Fibroblast of the aortic adventitia (primary cell): Measurements from ENCODE around the gene NKX6-2. TPM values are rescaled to one million over a fixed set of nuclear protein-coding genes. Genes with fewer than 3 reads are reported as not detected.
"Not testable (repeated sequence)": the region's sequence is repeated elsewhere in the genome, so short reads cannot be mapped to it uniquely, and the experiment has no call there.

Source experiments
- DNase-seq: peaks from one replicate; pipeline ENCODE4 v3.0.0-alpha.2; 2010; ENCODE audit warnings: low read depth
- H3K4me3 ChIP-seq: 2 replicates; pipeline ENCODE4 v1.5.1; 2011; ENCODE audit warnings: low read depth, mild to moderate bottlenecking, control low read depth, low read length, moderate library complexity
- total RNA-seq: library from RNA; depleted of rRNA; stranded (reverse); fragments of >200 nt; gene quantifications from 2 replicates; pipeline ENCODE4 v1.2.3, GENCODE V29; 2012; ENCODE audit warnings: low replicate concordance
- TF ChIP-seq, protein P1 (sequence below): IDR thresholded peaks from 2 replicates; pipeline ENCODE4 v1.5.1; 2011; ENCODE audit warnings: mild to moderate bottlenecking, low read length, control low read depth, inconsistent platforms; ENCODE audit not compliant: insufficient read depth

Gene NKX6-2
- total RNA-seq, 1 donor, result not detected

DNA sequence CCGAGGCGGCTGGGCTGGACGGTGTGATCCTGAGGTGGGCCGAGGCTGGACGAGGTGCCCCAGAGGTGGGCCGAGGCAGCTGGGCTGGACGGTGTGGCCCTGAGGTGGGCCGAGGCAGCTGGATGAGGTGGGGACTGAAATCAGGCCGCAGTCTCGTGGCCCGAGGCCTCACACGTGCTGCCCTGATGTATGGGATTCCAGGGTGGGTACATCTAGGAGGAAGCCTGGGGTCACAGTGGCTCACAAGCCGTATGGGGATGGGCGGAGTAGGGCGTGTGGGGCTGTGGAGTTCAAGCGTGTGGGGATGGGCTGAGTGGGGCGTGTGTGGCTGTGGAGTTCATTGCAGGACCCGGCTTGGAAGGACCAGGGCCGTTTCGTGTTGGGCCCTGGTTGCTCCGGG is 12.5 kb upstream of the NKX6-2 start:
- TF ChIP-seq, protein P1, sequence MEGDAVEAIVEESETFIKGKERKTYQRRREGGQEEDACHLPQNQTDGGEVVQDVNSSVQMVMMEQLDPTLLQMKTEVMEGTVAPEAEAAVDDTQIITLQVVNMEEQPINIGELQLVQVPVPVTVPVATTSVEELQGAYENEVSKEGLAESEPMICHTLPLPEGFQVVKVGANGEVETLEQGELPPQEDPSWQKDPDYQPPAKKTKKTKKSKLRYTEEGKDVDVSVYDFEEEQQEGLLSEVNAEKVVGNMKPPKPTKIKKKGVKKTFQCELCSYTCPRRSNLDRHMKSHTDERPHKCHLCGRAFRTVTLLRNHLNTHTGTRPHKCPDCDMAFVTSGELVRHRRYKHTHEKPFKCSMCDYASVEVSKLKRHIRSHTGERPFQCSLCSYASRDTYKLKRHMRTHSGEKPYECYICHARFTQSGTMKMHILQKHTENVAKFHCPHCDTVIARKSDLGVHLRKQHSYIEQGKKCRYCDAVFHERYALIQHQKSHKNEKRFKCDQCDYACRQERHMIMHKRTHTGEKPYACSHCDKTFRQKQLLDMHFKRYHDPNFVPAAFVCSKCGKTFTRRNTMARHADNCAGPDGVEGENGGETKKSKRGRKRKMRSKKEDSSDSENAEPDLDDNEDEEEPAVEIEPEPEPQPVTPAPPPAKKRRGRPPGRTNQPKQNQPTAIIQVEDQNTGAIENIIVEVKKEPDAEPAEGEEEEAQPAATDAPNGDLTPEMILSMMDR, result no peak
- no peak for DNase-seq
- H3K4me3 ChIP-seq, result no peak overlapping the region

DNA sequence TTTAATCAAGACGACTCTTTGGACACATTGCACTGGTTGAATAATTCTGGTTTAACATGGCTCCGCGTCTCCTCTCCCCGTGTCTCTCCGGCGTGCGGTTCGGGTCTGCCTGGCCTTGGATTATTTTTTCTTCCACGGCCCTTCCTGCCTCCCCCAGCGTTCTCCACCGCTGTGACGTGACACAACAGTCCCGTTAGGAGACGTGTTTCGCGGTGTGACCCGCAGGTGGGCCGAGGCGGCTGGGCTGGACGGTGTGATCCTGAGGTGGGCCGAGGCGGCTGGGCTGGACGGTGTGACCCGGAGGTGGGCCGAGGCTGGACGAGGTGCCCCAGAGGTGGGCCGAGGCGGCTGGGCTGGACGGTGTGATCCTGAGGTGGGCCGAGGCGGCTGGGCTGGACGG is 12.0 kb upstream of the NKX6-2 start:
- DNase-seq, H3K4me3 ChIP-seq: not testable (repeated sequence)

DNA sequence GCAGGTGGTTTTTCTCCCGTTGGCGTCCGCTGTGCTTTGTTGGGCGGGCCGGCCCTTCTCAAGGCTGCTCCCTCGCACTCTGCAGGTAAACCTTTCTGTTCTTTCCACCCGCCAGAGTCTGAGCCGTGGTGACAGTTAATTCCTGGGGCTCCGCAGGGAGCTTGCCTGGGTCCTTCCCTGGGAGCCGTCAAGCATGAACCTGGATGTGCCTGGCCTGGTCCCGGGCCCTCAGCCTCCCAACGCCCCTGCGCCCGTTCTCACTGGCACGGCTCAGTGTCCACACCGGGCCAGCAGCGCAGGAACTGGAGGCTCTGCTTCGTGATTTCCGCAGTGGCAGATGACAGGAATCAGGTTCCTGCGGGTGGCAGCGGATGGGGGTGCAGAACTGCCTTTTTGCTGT is 10.9 kb upstream of the NKX6-2 start:
- TF ChIP-seq, protein P1, result no peak
- DNase-seq, result no peak
- H3K4me3 ChIP-seq, result no peak overlapping the region

DNA sequence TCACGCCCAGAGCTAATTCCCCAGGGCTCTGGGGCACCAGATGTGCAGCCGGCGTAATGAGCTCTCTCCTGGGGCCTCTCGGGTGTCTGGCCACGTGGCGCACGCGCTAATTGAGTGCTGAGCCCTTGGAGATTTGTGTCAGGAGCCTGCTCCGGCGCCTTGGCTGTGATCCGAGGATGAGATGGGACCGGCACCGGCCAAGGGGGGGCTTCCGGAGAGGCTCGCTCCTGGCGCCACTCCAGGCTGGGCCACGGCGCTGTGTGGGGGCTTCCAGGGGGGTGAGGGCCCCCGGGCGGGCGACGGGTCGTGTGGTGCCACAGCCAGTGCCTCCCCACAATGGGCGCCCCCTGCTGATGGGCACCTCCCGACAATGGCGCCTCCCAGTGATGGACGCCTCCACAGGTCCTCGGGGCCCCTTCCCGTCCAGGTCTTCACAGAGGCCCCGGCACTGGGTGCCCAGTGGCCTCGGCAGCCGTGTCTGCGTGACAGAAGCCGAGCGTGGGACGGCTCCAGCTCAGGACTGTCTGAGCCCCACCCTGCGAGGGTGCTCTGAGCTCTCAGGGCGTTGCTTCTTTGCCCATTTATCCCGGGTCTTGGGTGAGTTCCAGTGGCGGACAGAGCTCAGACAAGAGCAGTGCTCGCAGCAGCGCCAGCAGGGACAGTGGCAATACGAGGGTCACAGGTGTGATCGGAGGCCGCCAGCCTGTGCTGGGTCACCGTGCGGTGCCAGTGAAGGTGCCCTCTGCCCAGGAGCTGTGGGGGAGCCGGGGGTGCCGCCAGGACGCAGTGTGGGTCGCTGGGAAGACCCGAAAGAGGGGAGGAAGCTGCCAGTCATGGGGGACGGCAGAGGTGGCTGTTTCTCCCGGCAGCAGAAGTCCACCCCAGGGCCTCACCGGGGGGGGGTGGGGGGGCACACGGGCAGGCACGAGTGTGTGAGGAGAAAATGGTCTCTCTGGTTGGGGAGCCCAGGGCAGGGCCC is 8.2 kb upstream of the NKX6-2 start:
- no peak for DNase-seq
- TF ChIP-seq, protein P1, result no peak
- no peak overlapping the region for H3K4me3 ChIP-seq

DNA sequence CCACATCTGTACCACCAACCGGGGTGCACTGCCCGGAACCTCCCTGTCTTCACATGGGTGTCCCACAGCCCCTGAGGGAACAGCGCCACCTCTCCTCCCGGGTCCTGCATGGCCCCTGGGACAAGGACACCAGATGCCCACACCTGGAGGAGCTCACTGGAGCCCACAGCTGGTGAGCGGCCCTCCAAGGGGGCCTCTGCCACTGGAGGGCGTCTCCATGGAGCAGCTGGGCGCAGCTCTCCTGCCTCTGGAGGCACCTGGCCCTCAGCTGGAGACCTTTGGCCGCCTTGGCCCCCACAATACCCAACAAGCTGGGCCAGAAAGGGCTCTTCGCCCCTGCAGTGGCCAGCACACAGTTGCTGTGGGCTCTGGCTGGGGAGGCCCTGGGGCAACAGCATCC is 7.3 kb upstream of the NKX6-2 start:
- DNase-seq, result no peak
- TF ChIP-seq, protein P1, result no peak
- no peak overlapping the region for H3K4me3 ChIP-seq

DNA sequence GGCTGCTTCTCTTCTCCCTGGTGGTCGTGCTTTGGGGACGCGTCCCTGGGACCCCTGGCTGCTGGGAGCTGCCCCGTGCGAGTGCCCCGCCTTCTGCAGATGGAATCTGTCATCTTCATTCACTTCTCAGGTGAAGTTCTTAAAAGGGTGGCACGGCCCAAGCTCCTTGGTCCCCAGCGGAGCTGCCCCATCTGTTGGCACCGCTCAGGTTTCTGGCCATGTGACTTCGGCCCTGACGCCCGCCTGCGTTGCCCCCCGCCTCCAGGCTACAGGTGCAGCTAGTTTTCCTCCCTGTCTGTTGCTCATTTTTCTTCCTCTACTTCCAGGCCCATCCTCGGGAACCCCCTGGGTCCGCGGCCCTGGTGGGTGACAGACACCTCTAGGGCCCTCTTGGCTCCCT is 6.8 kb upstream of the NKX6-2 start:
- TF ChIP-seq, protein P1, result no peak
- no peak for DNase-seq
- no peak overlapping the region for H3K4me3 ChIP-seq

DNA sequence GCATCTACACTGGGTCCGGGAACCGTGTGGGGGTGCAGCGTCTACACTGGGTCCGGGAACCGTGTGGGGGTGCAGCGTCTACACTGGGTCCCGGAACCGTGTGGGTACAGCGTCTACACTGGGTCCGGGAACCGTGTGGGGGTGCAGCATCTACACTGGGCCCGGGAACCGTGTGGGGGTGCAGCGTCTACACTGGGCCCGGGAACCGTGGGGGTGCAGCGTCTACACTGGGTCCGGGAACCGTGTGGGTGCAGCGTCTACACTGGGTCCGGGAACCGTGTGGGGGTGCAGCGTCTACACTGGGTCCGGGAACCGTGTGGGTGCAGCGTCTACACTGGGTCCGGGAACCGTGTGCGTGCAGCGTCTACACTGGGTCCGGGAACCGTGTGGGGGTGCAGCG is 6.2 kb upstream of the NKX6-2 start:
- not testable (repeated sequence) for DNase-seq

More for the DNA sequence above, 6.2 kb upstream of the NKX6-2 start:
- not testable (repeated sequence) for H3K4me3 ChIP-seq
